HG03342 (cell line): ENCODE data around the gene SOX12.
"Not testable (repeated sequence)": the region's sequence is repeated elsewhere in the genome, so short reads cannot be mapped to it uniquely, and the experiment has no call there.

Experiments
- ATAC-seq: cut with Tn5 transposase; IDR thresholded peaks from one replicate; pipeline ENCODE4 v1.9.1; 2021; ENCODE audit warnings: mild to moderate bottlenecking, moderate library complexity; ENCODE audit not compliant: unreplicated experiment

Gene SOX12

DNA sequence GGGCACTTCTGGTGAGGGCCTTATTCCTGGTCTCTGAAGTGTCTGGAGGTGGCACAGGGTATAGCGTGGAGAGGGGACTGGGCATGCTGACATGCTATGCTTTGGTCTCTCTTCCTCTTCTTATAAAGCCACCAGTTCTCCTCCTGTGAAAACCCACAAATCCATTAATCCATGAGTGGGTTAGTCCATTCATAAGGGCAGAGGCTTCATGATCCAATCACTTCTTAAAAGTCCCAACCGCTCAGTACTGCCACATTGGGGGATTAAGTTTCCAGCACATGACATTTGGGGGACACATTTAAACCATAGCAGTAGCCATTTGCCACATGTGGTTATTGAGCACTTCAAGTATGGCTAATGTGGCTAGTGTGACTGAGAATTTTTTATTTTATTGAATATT is 51.4 kb downstream of the SOX12 start:
- no peak for ATAC-seq

DNA sequence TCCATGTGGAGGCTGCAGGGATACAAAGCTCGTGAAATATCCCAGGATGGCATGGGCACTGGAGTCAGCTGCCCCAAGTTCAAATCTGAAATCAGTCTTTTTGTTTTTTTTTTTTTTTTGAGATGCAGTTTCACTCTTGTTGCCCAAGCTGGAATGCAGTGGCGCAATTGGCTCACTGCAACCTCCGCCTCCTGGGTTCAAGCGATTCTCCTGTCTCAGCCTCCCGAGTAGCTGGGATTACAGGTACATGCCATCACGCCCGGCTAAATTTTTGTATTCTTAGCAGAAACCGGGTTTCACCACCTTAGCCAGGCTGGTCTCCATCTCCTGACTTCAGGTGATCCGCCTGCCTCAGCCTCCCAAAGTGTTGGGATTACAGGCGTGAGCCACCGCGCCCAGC is 52.2 kb downstream of the SOX12 start:
- not testable (repeated sequence) for ATAC-seq

DNA sequence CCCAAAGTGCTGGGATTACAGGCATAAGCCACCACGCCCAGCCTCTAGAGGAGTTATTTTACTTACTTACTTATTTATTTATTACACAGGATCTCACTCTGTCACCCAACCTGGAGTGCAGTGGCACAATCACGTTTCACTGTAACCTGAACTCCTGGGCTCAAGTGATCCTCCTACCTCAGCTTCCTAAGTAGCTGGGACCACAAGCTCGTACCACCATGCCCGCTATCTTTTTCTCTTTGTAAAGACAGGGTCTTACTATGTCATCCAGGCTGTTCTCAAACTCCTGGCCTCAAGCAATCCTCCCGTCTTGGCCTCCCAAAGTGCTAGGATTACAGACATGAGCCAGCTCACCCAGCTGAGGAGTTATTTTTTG is 53.6 kb downstream of the SOX12 start:
- ATAC-seq: no peak
